Measurements from ENCODE around the gene ZNF883. TPM values are rescaled to one million over a fixed set of nuclear protein-coding genes. Genes with fewer than 3 reads are reported as not detected.

ZNF883 gene
- total and polyA plus RNA-seq, 9 of the 15 experiments (the other 6 are each of a cell fraction or from before 2014, with no cell fraction given) = 1.00 to 5.7 (median 3.7) TPM

- TF ChIP-seq, protein P1, sequence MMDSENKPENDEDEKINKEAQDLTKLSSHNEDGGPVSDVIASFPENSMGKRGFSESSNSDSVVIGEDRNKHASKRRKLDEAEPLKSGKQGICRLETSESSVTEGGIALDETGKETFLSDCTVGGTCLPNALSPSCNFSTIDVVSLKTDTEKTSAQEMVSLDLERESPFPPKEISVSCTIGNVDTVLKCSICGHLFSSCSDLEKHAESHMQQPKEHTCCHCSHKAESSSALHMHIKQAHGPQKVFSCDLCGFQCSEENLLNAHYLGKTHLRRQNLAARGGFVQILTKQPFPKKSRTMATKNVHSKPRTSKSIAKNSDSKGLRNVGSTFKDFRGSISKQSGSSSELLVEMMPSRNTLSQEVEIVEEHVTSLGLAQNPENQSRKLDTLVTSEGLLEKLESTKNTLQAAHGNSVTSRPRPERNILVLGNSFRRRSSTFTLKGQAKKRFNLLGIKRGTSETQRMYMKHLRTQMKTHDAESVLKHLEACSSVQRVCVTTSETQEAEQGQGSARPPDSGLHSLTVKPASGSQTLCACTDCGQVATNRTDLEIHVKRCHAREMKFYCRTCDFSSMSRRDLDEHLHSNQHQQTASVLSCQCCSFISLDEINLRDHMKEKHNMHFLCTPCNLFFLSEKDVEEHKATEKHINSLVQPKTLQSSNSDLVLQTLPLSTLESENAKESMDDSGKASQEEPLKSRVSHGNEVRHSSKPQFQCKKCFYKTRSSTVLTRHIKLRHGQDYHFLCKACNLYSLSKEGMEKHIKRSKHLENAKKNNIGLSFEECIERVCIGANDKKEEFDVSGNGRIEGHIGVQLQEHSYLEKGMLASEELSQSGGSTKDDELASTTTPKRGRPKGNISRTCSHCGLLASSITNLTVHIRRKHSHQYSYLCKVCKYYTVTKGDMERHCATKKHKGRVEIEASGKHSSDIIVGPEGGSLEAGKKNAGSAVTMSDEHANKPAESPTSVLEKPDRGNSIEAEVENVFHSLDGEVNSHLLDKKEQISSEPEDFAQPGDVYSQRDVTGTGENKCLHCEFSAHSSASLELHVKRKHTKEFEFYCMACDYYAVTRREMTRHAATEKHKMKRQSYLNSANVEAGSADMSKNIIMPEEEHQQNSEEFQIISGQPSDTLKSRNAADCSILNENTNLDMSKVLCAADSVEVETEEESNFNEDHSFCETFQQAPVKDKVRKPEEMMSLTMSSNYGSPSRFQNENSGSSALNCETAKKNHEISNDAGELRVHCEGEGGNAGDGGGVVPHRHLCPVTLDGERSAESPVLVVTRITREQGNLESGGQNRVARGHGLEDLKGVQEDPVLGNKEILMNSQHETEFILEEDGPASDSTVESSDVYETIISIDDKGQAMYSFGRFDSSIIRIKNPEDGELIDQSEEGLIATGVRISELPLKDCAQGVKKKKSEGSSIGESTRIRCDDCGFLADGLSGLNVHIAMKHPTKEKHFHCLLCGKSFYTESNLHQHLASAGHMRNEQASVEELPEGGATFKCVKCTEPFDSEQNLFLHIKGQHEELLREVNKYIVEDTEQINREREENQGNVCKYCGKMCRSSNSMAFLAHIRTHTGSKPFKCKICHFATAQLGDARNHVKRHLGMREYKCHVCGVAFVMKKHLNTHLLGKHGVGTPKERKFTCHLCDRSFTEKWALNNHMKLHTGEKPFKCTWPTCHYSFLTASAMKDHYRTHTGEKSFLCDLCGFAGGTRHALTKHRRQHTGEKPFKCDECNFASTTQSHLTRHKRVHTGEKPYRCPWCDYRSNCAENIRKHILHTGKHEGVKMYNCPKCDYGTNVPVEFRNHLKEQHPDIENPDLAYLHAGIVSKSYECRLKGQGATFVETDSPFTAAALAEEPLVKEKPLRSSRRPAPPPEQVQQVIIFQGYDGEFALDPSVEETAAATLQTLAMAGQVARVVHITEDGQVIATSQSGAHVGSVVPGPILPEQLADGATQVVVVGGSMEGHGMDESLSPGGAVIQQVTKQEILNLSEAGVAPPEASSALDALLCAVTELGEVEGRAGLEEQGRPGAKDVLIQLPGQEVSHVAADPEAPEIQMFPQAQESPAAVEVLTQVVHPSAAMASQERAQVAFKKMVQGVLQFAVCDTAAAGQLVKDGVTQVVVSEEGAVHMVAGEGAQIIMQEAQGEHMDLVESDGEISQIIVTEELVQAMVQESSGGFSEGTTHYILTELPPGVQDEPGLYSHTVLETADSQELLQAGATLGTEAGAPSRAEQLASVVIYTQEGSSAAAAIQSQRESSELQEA (IDR thresholded peaks at IDR 0.05; ENCODE audit: low read depth) = no peak
- TF ChIP-seq RBM17 (IDR thresholded peaks at IDR 0.05; ENCODE audit: borderline replicate concordance, low read depth, low read length) (no peak), ZNF408 (CRISPR knock-in tag; IDR thresholded peaks at IDR 0.05; ENCODE audit: low read depth) (no peak), ZNF140 (CRISPR knock-in tag; IDR thresholded peaks at IDR 0.05) (no peak), IRF2 (CRISPR knock-in tag; IDR thresholded peaks at IDR 0.05) (no peak), XRCC5 (IDR thresholded peaks at IDR 0.05; ENCODE audit: low read depth, low read length) (peak; percentile 43; the same call in 1 of the 2 replicates), KLF1 (tag; IDR thresholded peaks at IDR 0.05) (no peak), U2AF1 (optimal IDR thresholded peaks at IDR 0.05; ENCODE audit: low read depth, low read length) (no peak), ETS1 (conservative IDR thresholded peaks at IDR 0.05; ENCODE audit: control insufficient read depth, low read depth, low read length) (peak; percentile 93), PKNOX1 (IDR thresholded peaks at IDR 0.05) (0 out of 2 replicates have a peak, but pooled peaks have one; percentile 7), ILK (tag; IDR thresholded peaks at IDR 0.05; ENCODE audit: borderline replicate concordance, low read depth) (no peak)
- TF ChIP-seq, protein P2, sequence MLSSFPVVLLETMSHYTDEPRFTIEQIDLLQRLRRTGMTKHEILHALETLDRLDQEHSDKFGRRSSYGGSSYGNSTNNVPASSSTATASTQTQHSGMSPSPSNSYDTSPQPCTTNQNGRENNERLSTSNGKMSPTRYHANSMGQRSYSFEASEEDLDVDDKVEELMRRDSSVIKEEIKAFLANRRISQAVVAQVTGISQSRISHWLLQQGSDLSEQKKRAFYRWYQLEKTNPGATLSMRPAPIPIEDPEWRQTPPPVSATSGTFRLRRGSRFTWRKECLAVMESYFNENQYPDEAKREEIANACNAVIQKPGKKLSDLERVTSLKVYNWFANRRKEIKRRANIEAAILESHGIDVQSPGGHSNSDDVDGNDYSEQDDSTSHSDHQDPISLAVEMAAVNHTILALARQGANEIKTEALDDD (IDR thresholded peaks at IDR 0.05) = no peak
- TF ChIP-seq, protein P3, sequence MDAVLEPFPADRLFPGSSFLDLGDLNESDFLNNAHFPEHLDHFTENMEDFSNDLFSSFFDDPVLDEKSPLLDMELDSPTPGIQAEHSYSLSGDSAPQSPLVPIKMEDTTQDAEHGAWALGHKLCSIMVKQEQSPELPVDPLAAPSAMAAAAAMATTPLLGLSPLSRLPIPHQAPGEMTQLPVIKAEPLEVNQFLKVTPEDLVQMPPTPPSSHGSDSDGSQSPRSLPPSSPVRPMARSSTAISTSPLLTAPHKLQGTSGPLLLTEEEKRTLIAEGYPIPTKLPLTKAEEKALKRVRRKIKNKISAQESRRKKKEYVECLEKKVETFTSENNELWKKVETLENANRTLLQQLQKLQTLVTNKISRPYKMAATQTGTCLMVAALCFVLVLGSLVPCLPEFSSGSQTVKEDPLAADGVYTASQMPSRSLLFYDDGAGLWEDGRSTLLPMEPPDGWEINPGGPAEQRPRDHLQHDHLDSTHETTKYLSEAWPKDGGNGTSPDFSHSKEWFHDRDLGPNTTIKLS (IDR thresholded peaks at IDR 0.05; ENCODE audit: borderline replicate concordance, low read depth) = no peak
Observed at GRCh38 chr9:113056191-113057106, 44.5 kb upstream of the ZNF883 start, which contains the start of gene ZFP37 (continued).

Measured in K562 (cell line).